Smooth muscle cell of the coronary artery (primary cell): ENCODE measurements around the gene THAP2. TPM values are rescaled to one million over a fixed set of nuclear protein-coding genes. Genes with fewer than 3 reads are reported as not detected.

Experiments used
- total RNA-seq: library from RNA; depleted of rRNA; stranded (reverse); fragments of >200 nt; gene quantifications from 2 replicates; pipeline ENCODE4 v1.2.3, GENCODE V29; 2014; ENCODE audit warnings: low replicate concordance

THAP2 gene
- total RNA-seq, result 1.8 and 2.6 TPM in 2 replicates

DNA sequence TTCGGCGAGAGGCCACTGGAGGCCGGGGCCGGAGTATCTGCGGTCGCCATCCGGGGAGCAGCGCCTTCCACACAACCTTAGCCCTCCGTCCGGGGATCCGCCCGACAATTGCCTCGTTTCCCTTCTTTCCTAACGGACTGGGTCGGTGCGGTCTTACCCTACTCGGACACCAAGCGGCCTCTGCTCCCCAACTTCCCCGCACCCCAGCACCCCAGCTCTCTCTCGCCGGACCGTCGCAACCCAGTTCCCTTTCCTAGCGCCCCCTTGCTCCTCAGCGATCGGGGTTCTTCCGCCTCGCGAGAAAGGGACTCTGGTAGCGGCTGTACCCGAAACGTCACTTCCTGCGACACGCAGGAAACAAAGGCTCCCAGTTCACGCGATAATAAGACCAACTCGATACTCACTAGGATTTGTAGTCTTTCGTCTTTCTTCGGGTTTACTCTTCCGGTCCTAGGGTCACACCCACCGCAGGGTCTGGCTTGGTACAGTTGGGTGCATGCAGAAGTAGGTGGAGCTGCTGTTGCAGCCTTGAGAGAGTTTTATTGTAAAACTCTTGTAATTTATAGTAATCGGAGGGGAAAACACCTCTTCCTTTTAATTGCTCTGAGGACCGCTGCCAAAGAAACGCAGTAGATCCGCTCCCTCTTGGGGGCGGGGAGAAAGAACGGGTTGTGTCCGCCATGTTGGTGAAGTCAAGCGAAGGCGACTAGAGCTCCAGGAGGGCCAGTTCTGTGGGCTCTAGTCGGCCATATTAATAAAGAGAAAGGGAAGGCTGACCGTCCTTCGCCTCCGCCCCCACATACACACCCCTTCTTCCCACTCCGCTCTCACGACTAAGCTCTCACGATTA lies at the start of gene THAP2, which contains the start of gene ZFC3H1:
Gene THAP2, plus strand, starts transcription at position 741 of the 850 bp plus-strand sequence. CDS start 209 bp downstream, outside the sequence.
Gene ZFC3H1, minus strand, starts transcription at position 288 of the 850 bp plus-strand sequence. Its CDS starts 238 bp downstream, at position 50.

DNA sequence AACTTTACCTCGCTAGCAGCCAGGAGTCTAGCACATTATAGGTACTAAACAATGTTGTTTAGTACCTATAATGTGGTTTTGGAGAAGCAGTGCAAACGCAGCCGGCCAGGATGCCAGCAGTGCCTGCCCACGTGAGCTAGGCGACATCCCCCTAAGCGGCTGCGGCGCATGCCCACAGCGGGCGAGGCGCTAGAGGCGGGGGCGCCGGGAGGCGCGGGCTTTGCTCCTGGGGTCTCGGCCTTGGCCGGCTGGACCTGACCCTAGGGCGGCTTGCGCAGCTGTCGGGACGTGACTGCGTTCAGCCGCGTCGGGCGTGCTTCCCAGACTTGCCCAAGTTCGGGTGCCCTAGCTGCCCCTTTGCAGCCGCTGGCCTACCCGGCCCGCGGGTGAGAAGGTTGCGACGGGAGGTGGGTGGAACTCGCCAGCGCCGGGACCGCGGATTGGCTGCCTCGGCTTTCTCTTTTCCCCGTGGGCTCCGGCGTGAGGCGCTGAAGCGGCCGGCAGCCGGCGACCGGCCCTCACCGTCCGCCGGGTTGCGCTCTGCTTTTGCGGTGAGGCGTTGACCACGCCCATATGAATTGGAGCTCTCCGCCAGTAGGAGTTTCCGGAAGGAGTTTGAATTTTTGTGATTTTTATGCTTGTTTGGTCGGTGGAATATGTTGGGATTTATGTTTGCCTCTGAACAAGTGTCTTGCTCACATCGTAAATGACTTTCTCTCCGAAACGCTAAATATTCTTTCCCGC lies 22.0 kb downstream of the THAP2 start, which contains the start of gene TMEM19:
Gene TMEM19, plus strand, starts transcription at position 169 of the 744 bp plus-strand sequence. CDS start 599 bp downstream, outside the sequence.

Other genes with a start within 250 kb of the THAP2 start
- 2.3 TPM in 1 of 2 replicates, not detected in the other for gene LGR5, start 224.5 kb upstream of the THAP2 start, total RNA-seq
- 15.0 and 17.6 TPM in 2 replicates for gene ZFC3H1, start 453 bp upstream of the THAP2 start, total RNA-seq
- 25.2 and 45.4 TPM in 2 replicates for gene TMEM19, start 21.8 kb downstream of the THAP2 start, total RNA-seq
- gene RAB21, start 90.6 kb downstream of the THAP2 start, total RNA-seq, result 23.1 and 35.9 TPM in 2 replicates
- 15.9 and 27.4 TPM in 2 replicates for gene TBC1D15, start 175.5 kb downstream of the THAP2 start, total RNA-seq